ENCODE results near the gene UNC45A.

The UNC45A gene

GRCh38 chr15:90910441-90911301 is 24.4 kb upstream of the UNC45A start:
- TF ChIP-seq CTCF (IDR thresholded peaks at IDR 0.05; ENCODE audit: low read length, missing control alignments): no peak
- no peak overlapping the region for H3K4me3 ChIP-seq (replicated peaks; ENCODE audit: low read depth, low read length)
- DNase-seq (ENCODE audit: low read depth): no peak

GRCh38 chr15:90911302-90911623 is 23.8 kb upstream of the UNC45A start:
- no peak for DNase-seq (ENCODE audit: low read depth)
- no peak overlapping the region for H3K4me3 ChIP-seq (replicated peaks; ENCODE audit: low read depth, low read length)
- no peak for TF ChIP-seq CTCF (IDR thresholded peaks at IDR 0.05; ENCODE audit: low read length, missing control alignments)

GRCh38 chr15:90911906-90912769 is 22.9 kb upstream of the UNC45A start:
- TF ChIP-seq CTCF (IDR thresholded peaks at IDR 0.05; ENCODE audit: low read length, missing control alignments): no peak
- no peak for DNase-seq (ENCODE audit: low read depth)
- H3K4me3 ChIP-seq (replicated peaks; ENCODE audit: low read depth, low read length): no peak overlapping the region

GRCh38 chr15:90912770-90913075 is 22.4 kb upstream of the UNC45A start:
- no peak for TF ChIP-seq CTCF (IDR thresholded peaks at IDR 0.05; ENCODE audit: low read length, missing control alignments)
- no peak for DNase-seq (ENCODE audit: low read depth)
- H3K4me3 ChIP-seq (replicated peaks; ENCODE audit: low read depth, low read length): no peak overlapping the region

- H3K4me3 ChIP-seq (replicated peaks; ENCODE audit: low read depth, low read length): no peak overlapping the region
- no peak for DNase-seq (ENCODE audit: low read depth)
- no peak for TF ChIP-seq CTCF (IDR thresholded peaks at IDR 0.05; ENCODE audit: low read length, missing control alignments)
Observed at GRCh38 chr15:90913398-90913944, 21.6 kb upstream of the UNC45A start.

GRCh38 chr15:90914305-90915080 is 20.6 kb upstream of the UNC45A start:
- TF ChIP-seq CTCF (IDR thresholded peaks at IDR 0.05; ENCODE audit: low read length, missing control alignments): no peak
- DNase-seq (ENCODE audit: low read depth): no peak
- no peak overlapping the region for H3K4me3 ChIP-seq (replicated peaks; ENCODE audit: low read depth, low read length)
